Dendritic cell treated with granulocyte-macrophage colony-stimulating factor and Interleukin-4, amounts not matched to agents 40 ng/mL and 50 ng/mL, for 4 days (primary cell): ENCODE results near the gene FBXW5.

Experiments used
- H3K27ac Mint-ChIP-seq: one replicate; pipeline ENCODE4 v1.8.0; 2022; ENCODE audit warnings: mild to moderate bottlenecking, mixed read lengths
- H3K27me3 Mint-ChIP-seq: one replicate; pipeline ENCODE4 v1.8.0; 2022; ENCODE audit warnings: mild to moderate bottlenecking, mixed read lengths
- H3K36me3 Mint-ChIP-seq: one replicate; pipeline ENCODE4 v1.8.0; 2022; ENCODE audit warnings: low read depth, mixed read lengths
- H3K4me1 Mint-ChIP-seq: one replicate; pipeline ENCODE4 v1.8.0; 2022; ENCODE audit warnings: low read depth, mixed read lengths
- H3K4me3 Mint-ChIP-seq: one replicate; pipeline ENCODE4 v1.8.0; 2022; ENCODE audit warnings: mild to moderate bottlenecking, moderate library complexity, mixed read lengths
- H3K9me3 Mint-ChIP-seq: one replicate; pipeline ENCODE4 v1.8.0; 2022; ENCODE audit warnings: mixed read lengths
- intact Hi-C: fragments of 100-400 bp; cut with micrococcal nuclease; formaldehyde crosslinking; loops from one replicate; pipeline ENCODE4 v1.15.0; 2022

FBXW5 gene

DNA sequence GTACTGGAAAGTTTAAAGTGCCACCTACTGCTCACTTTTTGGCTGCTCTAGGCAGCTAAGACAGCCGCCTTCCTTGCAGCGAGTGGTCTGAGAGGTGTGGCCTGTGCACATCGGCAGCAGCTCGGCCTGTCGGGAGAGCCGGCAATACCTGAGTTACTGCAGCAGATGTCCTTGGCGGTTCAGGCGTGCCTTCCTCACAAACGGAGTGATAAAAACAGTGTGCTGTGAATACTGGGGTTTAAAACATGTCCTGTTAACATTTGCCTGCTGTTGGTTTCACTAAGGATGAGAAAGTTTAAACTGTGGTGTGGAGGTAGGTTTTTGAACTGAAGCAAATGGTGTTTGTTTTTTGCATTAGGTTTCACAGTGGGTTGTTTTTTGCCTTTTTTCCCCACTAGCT, 45.3 kb downstream of the FBXW5 start:
- H3K9me3 Mint-ChIP-seq: no peaks in the 10 kb centered on the region
- H3K4me3 Mint-ChIP-seq: no peak overlapping the region
- H3K36me3 Mint-ChIP-seq: peaks cover 82% of the 10 kb centered on the region
- intact Hi-C loops: no loop called here
- H3K4me1 Mint-ChIP-seq: peaks cover 22% of the 10 kb centered on the region
- H3K27ac Mint-ChIP-seq: no peak overlapping the region
- H3K27me3 Mint-ChIP-seq: no peaks in the 10 kb centered on the region

- no peak overlapping the region for H3K4me3 Mint-ChIP-seq
- intact Hi-C loops: no loop called here
- no peak overlapping the region for H3K27ac Mint-ChIP-seq
- H3K27me3 Mint-ChIP-seq: no peaks in the 10 kb centered on the region
- H3K36me3 Mint-ChIP-seq: peaks cover 79% of the 10 kb centered on the region
- H3K4me1 Mint-ChIP-seq: peaks cover 22% of the 10 kb centered on the region
- H3K9me3 Mint-ChIP-seq: no peaks in the 10 kb centered on the region
These were observed 45.9 kb downstream of the FBXW5 start for GRCh38 chr9:136898483-136899100.

DNA sequence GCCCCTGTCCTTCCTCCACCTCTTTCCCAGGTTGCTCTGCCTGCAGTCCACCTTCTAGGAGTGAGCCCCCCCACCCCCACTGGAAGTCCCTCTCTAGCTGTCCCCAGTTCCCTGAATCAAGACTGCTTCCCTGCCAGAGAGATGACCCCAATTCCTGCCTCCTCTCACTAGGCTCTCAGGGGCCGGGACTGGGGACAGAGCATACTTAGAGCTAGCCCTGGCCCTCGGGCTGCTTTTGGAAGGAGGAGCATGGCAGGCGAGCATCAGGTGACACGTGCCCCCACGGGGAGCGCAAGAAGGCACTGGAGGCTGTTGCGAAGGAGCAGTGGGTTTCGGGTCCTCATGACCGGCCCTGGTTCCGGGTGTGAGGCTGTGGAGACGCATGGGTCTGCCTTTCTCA, 48.5 kb downstream of the FBXW5 start:
- intact Hi-C loops: no loop called here
- Mint-ChIP-seq H3K9me3 (no peaks in the 10 kb centered on the region), H3K27me3 (no peaks in the 10 kb centered on the region), H3K36me3 (peaks cover 68% of the 10 kb centered on the region), H3K27ac (no peak overlapping the region), H3K4me1 (peaks cover 6% of the 10 kb centered on the region), H3K4me3 (no peak overlapping the region)

- Mint-ChIP-seq H3K27me3 (no peaks in the 10 kb centered on the region), H3K36me3 (peaks cover 54% of the 10 kb centered on the region), H3K4me3 (no peak overlapping the region), H3K27ac (no peak overlapping the region), H3K4me1 (peaks cover 17% of the 10 kb centered on the region), H3K9me3 (no peaks in the 10 kb centered on the region)
- intact Hi-C loops: no loop called here
These were observed 53.9 kb downstream of the FBXW5 start for GRCh38 chr9:136890661-136891060.
